SIG-M5 treated with dmso at 0.1 percent for 504 hours (cell line): Measurements from ENCODE around the gene CTNS.

Experiments
- DNase-seq: peaks from one replicate; lab custom pipeline; 2025; ENCODE audit not compliant: unreplicated experiment; lab: John Stamatoyannopoulos, UW

CTNS gene

DNA sequence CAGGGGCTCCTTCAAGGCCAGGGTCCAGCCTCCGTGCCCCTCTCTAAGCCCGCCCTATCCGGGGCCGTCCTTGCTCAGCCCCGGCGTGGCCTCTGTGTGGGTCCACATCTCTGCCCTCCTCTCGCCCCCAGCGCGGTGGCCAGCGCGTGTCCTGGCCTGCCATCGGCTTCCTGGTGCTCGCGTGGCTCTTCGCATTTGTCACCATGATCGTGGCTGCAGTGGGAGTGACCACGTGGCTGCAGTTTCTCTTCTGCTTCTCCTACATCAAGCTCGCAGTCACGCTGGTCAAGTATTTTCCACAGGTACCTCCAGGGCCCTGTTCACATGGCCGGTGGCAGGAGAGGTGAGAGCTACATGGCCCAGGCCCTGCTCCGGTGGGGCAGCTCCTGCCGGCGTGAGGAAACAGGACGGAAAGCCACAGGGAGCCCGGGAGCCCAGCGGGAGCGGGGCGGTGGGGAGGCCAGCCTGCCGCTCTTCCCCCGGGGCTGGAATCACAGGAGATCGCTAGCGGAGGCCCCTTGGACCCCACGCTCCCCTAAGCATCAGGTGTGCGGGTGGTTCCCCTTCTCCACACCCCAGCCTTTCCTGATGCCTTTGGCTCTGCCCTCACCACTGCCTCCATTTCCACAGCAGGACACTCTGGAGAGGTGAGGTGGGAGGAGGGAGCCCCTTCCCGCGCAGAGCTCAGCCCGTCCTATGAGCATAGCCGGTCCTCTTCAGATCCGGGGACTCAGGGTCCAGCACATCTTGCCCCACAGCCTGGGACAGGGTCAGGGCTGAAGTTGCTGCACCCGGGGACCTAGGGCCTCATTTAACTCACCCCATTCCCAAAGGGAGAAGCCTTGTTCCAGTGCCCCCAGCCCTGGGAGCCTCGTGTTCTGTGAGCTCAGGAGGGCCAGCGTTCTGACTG, 21.6 kb downstream of the CTNS start:
- DNase-seq = no peak

DNA sequence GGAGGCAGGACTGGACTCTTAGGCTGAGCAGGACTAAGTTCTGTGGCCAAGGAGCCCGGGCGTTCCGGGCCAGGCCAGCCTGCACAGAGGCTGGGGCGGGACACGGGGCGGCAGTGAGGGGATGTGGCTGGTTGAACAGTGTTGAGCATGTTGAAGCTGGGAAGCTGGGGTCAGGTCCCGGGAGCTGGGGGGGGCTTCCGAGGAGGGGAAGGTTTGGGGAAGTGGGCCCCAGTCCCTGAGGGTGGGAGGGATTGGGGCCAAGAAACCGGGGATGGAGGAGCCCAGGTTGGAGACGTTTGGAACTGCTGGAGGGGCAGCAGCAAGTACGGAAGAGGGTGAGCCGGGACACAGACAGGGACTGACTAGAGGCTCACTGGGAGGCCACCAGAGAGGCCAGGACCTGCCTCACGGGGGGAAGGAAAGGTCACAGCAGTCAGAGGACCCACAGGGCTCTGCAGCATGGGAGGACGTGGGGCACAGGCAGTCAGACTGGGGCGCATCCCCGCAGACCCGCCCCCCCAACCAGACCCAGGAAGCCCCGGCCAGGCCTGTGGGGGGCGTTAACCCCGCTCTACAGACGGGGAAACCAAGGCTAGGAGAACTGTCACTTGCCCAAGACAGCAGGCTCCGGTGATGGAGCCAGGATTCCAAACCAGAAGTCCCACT, 22.4 kb downstream of the CTNS start:
- no peak for DNase-seq

DNA sequence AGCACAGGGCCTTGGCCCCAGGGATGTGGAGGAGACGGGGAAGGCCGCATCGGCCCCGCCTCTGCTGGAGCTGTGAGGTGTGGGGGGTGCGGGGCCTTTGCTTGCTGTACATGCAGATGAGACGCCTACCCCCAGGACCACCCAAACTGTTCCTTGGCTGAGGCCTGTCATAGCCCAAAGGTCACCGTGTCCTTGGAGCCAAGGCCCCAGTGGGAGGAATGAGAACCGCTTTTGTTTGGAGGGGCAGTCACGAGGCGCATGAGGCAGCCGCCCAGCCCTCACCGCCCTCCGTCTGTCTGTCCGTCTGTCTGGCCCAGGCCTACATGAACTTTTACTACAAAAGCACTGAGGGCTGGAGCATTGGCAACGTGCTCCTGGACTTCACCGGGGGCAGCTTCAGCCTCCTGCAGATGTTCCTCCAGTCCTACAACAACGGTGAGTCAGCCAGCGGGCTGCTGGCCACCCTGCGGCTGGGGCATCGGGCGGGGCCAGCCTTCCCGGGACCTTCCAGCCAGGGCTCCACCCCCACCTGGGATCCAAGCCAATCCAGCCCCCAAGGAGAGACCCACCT, 23.1 kb downstream of the CTNS start:
- DNase-seq = no peak

DNA sequence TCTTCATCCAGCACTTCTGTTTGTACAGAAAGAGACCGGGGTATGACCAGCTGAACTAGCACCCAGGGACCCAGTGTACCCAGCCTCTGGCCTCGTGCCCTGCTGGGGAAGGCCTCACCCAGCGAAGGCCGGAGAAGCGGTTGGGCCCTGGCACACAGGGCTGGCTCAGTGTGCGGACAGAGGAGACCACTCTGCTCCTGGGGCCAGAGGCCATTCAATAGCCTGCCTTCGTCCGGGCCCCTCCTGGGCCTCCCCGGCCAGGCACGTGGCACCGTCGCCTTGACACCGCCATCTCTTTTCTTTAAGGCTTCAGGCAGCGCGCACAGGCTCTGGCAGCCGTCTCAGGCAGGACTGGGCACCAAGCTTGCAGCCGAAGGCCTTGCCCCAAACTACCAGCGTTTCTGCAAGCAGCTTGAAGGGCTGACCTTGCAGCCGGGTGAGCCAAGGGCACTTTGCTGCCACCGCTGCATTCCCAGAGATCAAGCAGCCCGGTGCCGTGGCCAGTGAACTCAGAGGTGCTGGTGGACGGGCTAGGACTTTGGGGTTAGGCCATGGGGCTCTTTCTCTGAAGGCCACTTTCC, 23.8 kb downstream of the CTNS start:
- no peak for DNase-seq

DNA sequence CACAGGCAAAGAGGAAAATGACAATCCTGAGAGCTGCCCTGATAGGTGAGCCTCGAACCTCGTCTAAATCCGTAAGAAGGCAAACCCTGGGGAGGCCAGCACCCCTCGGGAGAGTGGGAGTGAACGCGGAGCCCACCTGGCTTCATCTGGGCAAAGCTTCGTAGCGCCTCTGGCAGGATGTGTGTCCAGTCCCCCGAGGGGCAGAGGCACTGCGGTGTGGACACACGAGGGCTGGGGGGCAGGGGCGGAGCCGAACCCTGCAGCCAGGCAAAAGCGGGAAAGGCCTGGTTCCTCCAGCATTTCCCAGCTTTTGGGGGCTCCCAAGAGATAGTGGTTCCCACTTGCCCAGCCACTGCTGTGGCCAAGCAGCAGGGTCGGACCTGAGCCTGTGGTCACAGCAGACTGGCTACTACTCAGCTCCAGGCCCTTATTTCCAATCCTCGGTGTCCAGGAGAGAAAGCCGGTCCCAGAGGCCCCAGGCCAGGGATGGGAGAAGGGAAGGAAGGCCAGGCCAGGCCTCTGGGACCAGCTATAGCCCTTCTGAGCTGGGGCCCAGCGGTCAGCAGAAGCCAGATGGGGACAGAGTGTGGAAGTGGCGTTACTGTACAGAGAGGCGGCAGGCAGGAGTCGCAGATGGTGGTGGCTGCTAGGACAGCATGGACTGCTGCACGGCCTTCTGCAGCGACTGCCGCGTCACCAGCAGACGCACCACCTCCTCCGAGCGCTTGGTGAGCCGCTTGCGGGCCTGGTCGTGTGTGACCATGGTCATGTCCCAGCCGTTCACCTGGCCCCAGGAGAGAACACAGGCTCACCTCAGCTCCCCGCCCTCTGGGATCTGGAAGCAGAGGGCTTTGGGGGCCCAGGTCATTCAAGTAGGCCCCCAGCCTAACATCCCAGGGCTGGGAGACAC, 26.8 kb downstream of the CTNS start:
- DNase-seq = no peak

DNA sequence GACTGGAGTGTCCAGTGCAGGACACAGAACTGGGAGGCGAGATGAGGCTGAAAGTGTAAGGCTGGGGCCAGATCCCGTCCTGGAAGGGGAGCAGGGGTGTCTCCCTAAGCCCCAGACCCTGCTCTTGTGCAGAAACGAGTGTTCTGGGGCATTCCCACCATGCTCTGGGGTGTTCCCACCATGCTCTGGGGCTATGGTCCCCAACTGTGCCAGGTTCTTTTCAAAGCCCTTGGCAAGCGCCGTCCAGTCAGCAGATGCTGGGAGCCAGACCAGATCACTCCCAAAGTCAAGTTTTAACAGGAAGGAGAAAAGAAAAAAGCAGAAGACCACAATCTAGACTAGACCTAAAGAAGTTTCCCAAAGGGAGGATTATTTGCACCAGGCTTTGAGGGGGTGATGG, 29.3 kb downstream of the CTNS start:
- no peak for DNase-seq

DNA sequence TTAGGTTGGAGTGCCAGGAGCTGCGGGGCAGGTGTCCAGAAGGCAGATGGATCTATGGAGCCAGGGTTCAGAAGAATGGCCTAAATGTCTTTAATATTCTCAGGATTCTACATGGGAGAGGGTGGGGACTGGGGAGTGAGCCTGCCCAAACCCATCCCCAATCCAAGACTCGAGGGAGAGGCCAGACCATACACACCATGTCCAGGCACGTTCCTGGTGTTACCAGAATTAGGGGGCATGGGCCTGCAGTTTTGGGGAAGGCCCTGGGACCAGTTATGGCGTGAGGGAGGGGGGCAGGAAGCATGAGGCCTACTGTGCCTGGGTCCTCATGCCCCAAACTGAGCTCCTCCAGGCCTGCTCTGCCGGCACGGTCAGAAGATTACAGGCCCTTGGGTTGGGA, 30.0 kb downstream of the CTNS start:
- no peak for DNase-seq

DNA sequence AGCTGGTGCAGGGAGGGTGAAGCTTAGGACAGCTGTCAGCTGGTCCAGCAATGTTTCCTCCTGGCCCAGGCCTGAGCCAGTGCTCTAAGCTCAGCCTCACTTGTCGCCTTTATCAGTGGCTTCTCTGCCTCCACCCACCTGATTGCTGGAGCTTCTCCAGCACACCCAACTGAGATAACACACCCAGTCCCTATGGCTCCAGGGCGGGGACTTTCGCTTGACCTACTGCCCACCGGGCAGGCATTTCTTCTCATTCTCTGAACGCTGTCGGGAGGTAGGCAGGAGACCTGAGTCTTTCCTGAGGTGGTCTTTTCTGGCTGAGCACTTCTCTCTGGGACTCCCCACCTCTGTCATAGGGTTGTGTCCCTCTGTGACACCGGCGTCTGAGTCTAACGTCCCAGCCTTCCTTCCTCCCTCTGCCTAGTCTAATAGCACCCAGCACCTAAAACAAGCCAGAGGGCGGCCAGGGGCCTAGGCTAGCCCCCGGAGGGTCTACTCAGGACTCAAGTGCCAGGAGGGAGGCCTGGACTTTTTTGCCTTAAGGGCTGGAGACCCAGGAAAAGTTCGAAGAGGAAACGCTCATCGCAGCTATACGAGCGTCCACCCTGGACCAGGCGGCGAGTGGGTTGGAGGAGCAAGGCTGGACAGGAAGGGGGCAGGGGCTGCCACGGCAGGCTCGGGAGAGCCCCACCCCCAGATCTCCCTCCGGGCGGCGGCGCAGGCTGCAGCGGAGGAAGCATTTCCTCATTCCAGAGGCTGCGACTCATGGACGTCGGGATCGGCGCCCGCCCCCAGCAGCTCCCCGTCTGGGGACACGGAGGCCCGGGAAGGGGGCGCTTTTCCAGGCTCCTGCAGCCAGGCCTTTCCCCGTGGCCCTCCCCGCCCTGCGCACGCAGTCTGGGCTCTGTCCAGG, 31.1 kb downstream of the CTNS start:
- peak; percentile 38 for DNase-seq

DNA sequence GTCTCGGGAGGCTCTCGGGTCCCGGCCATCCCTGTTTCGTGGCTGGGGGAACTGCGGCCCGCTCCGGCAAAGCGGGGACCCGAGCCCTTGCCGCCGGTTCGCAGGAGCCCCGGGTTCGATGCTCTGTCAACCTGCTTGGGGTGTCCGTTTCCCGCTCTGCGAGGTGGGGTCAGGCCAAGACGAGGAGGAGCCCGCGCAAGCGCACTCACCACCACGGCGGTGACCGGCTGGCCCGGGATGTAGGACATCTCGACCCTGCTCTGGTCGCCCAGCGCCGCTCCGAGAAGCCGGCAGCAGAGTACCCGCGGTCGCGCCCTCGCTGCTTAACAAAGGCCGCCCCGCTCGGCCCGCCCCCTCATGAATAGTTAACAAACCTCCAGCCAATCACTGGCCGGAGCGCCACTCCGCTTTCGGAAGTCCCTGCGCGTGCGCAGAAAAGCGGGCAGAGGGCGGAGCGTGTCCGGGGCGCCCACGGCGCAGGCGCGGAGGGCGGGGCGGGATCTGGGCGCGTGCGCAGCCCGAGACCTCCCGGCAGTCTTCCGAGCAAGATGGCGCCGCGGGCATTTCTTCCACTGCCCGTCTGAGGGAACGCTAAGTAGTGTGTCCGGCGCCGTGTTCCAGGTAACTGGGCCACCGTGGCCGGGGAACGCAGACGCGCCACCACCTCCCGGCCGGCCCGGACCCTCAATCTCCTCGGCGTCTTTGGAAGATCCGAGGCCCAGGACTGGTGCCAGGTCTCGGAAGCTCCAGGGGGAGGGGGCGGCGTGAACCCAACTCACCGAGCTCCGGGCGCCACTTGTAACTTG, 31.9 kb downstream of the CTNS start, which contains the start of the genes EMC6 and TAX1BP3:
Gene EMC6 (plus strand): TSS at position 534 of the 806 bp plus-strand sequence. CDS start 335 bp downstream, outside the sequence.
Gene TAX1BP3 (minus strand): TSS at position 300 of the 806 bp plus-strand sequence. CDS start 52 bp downstream, at position 248.
- peak; percentile 91 for DNase-seq

DNA sequence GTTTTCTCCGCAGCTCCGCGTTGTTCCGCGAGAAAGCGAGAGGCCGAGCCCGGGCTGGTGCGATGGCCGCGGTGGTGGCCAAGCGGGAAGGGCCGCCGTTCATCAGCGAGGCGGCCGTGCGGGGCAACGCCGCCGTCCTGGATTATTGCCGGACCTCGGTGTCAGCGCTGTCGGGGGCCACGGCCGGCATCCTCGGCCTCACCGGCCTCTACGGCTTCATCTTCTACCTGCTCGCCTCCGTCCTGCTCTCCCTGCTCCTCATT, 32.5 kb downstream of the CTNS start:
- no peak for DNase-seq

DNA sequence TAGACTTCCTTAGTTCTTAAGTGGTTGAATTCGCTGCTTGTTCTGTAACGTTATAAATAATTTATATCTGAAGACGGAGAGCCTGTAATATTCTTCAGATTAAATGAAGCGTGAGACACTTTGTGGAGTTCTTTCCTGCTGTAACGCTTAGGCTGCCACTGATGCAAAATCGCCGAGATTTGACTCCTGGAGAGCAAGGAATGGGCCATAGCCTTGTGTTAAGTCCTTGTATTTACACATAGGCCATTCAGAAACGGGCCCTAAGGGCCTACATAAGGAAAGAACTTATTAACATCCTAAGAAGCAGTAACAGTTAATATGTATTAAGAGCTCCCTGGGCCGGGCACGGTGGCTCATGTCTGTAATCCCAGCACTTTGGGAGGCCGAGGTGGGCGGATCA, 33.0 kb downstream of the CTNS start:
- DNase-seq = no peak

DNA sequence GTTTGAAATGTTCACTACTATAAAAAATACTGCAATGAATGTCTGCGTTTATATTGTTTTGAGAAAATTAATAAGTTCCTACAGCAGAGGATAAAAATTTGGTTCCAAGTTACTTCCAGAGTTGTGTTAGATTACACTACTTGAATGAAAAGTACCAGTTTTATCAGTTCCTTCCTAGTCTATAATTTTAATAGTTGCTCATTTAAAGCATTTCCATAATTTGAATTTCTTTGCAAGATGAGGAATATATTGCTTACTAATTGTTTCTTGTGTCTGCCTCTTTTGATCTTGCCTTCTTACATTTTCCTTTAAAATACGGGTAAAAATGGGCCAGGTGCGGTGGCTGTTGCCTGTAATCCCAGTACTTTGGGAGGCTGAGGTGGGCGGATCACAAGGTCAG, 36.0 kb downstream of the CTNS start:
- no peak for DNase-seq

DNA sequence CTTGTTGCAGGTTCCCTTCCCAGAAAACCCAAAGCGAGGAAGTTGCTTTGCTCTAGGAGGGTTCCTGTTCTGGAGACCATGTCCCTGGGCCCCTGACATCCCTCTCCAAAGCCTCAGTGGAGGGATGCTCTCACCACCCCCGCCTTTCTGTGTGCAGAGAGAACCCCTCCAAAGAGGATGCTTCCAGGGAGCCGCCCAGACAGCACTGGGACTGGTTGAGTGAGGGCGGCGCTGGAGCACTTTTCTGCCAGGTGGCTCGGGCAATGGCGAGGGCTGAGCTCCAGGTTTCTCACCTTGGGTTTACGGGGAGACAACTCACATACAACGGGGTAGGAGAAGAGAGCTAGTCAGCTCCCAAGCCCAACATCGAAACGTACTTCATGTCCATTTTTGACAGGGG, 39.3 kb downstream of the CTNS start:
- no peak for DNase-seq

DNA sequence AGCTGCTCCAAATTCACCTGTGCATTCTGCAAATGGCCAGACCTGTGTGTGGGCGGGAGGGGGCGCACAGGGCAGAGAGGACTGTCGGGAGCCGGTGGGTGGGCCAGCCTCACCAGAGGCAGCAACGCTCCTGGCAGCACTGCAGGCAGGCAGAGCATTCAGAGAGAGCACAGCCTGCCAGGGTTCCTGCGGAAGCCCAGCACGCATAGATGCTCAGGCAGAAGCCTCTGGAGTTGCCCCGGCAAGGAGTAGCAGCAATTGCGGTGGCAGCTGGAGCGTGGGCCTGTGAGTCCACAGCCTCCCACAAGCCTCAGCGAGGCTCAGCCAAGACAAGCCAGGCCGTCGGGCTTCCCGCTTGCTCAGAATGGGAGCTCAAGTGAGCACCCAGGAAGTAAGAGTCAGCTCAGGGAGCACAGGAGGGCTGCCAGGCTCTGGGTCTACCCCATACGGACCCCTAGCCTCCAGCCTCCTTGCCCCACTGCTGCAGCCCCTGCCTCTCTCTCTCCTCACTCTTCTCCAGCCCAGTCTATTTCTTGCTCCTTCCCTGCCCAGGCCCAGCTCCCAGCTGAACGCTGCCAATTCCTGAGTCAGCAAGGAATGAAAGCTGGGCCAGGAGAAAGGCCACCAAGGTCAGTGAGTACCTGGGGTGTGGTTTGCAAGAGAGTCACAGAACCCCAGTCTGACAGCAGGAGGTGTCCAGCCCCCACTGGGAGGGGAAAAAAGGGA, 41.7 kb downstream of the CTNS start:
- no peak for DNase-seq

DNA sequence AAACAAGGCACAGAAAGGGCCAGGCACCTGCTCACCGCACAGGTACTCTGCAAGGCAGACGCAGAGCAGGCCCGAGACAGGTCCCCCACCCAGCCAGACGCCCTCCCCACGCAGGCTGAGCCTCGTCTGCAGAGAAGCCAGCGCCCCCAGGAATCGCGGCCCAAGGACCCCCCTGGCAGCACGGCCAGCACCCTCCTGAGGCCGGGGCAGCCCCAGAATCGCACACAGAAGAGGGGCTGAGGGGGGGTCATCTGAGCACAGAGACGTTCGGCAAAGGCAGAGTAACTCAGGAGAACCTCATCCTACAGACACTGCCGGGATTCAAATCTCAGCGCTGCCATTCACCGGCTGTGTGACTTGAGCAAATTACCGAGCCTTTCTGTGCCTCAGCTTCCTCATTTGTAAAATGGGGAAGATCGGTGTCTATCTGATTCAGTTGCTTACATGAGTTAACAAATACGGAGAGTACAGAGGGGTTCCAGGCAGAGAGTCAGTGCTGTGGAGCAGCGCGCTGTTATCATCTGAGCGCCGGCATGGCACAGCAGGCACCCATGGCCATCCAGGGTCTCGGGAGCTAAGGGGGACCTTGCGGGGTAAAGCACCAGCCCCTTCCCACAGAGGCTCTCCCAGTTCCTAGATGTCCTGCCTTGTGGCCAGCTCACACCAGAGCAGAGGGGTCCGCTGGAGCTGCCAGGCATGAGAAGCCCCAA, 42.4 kb downstream of the CTNS start:
- peak; percentile 16 for DNase-seq

DNA sequence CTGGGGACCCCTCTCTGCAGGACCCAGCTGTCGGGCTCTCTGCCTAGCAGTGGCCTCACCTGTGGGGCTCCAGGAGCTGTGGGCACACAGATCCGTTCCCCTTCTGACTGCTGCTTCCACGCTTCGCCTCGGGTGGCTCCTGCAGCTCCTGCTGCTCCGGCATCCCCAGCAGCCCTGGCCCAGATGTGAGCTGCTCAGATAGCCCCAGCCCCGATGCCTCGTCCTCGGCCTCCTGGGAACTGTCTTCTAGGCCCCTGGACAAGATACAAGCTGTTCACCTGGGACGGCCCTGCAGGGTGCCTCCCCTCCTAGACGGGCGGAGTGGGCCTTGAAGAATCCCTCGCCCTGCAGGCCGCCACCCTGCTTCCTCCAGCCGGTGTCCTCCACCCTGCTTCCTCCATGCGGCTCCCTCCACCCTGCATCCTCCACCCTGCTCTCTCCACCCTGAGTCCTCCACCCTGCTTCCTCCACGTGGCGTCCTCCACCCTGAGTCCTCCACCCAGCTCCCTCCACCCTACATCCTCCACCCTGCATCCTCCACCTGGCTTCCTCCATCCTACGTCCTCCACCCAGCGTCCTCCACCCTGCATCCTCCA, 43.1 kb downstream of the CTNS start:
- DNase-seq = no peak

DNA sequence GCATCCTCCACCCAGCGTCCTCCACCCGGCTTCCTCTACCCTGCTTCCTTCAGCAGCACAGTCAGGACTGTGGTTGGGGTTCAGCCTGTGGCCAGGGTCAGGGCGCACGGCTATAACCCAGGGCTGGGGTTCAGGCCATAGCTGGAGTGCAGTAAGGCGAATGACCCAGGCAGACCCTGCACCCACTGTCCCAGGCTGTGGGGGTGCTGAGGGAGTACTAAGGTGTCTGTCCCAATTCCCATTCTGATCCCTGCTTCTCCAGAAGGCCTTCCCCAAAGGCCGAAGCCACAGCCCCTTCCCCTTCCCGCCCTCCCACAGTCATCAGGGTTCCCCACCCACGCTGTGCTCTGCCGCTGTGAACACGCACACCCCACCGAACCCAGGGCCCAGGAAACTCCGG, 44.5 kb downstream of the CTNS start:
- no peak for DNase-seq
